ENCODE results near the gene RIPK3.
A peak's percentile ranks its signal among the peaks of the same experiment; 100 is the strongest.
"Not testable (repeated sequence)": the region's sequence is repeated elsewhere in the genome, so short reads cannot be mapped to it uniquely, and the experiment has no call there.

Gene RIPK3

DNA sequence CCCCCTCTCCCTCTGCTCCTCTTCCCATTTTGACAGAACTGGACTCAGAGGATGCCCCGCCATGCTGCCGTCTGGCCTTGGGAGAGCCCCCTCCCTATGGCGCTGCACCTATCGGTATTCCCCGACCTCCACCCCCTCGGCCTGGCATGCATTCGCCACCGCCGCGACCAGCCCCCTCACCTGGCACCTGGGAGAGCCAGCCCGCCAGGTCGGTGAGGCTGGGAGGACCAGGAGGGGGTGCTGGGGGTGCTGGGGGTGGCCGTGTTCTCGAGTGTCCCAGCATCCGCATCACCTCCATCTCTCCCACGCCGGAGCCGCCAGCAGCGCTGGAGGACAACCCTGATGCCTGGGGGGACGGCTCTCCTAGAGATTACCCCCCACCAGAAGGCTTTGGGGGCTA is 29.7 kb upstream of the RIPK3 start:
- DNase-seq: no peak

DNA sequence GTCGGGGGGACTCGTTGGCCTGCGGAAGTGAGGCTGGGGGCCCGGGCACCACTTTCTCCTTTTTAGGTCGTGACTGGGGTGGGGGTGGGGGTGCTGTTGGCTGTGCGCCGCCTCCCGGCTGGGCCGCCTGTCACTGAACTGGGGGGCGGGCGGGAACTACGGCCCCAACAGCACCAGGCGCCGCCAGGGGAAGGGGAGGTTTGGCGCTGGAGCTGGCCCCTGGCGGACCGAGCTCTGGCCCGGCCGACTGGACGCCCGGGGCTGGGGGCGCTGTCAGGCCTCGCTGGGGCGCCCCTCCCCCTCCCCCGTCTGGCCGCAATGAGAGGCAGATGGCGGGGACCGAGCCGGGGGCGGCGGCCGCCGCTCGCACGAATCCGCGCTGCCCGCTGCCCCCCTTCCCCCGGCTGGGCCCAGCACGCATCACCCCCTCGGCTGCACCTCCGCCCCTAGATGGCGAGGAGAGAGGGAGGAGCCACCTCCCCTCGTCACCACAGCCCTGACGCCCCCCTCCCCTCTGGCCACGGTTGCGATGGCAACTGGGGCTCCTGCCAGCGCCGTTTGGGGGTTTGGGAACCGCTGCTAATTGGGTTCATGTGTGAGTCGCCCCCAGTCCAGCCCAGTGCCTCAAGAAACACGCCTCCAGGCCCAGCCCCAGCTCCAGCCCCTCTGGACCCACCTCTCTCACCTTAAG is 28.9 kb upstream of the RIPK3 start:
- peak; percentile 67 to 89 (median 83) for DNase-seq

DNA sequence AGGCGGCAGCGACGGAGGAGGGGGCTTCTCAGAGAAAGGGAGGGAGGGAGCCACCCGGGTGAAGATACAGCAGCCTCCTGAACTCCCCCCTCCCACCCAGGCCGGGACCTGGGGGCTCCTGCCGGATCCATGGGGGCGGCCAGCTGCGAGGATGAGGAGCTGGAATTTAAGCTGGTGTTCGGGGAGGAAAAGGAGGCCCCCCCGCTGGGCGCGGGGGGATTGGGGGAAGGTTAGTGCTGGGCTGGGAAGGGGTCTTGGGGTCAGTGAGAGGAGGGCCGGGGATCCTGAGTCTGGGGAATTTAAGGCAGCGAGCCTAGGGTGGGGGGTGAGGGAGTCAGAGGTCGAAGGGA is 28.4 kb upstream of the RIPK3 start:
- peak in 1 of 3 experiments; percentile 69 for DNase-seq

DNA sequence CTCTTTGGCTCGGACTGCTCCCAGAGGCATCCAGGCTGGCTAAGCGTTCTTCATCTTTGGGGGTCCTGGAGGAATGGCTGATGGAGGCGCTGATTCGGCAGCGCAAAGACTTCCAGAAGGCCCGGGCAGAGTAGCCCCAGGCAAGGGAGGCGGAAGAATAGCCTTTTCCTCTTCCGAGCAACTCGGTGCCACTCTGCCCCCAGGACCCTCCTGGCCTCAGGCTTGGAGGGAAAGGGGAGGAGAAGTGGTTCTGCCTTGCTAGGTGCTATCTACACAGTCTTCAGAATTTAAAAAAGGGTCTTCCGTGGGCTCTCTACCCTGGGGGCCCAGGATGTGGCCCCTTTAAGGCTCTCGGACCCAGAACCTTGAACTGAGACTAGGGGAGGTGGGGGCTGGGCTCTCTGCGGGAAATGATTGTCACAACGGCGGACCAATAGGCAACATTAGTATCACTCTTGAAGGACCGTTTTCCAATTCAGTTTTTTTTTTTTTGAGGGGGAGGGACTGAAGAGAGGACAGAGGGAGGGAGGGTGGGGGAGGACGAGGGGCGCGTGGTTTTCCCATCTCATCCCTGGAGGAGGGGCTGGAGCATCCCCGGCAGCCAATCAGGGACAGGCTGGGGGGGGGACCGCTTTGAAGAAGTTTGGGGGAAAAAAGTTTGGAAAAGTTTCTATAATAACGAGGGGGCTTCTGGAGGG is 27.9 kb upstream of the RIPK3 start, which contains the start of gene NFATC4:
Gene NFATC4 (plus strand): TSS at position 671 of the 698 bp plus-strand sequence. CDS start 157 bp downstream, outside the sequence.
- DNase-seq: peak; percentile 94 to 97 (median 96)

DNA sequence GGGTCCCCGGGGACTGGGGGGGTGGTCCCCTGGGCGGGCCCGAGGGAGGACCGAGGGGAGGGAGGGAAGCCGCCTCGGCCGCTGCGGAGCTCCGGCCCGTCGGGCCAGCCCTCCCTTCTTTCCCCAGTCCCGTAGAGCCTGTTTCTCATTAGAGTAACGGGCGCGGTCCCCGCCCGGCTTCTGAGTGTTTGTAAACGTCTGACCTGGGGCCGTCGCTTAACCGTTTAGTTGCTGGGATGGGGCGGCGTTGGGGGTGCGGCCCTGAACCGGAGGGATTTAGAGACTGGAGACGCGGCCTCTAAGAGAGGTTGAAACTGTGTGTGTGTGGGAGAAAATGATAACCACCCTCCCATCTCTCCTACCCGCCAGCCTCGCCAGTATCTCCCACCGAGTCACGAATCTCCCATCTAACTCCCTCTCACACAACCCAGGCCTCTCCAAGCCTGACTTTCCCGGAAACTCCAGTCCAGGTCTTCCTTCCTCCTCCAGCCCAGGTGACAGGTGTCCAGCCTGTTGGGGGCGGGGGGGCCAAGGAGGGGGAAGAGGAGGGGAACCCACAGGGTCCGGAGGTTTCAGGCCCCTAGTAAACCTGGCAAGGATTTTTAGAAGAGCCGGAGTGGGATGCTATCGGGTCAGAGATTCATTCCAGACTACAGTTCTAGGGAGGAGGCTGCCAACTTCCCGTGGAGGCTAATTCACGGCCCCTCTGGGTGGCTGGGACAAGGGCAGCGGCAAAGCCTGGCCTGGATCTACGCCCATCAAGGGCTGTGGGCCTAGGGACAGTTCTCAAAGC is 27.1 kb upstream of the RIPK3 start:
- peak; percentile 99 to 100 (median 100) for DNase-seq

DNA sequence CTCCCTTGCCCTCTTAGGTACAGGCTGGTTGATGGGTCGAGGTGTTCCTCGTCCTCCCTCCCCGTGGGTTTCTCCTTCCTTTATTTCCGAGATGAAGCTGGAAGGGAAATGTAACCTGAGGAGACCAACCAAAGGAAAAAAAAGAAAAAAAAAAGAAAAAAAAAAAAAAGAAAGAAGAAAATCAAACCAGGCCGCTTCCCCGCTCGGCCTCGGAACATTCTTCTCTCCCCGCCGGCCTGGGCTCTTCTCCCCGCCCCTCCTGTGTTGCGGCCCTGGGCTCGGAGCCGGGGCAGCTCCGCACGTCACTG is 26.6 kb upstream of the RIPK3 start:
- no peak for DNase-seq

DNA sequence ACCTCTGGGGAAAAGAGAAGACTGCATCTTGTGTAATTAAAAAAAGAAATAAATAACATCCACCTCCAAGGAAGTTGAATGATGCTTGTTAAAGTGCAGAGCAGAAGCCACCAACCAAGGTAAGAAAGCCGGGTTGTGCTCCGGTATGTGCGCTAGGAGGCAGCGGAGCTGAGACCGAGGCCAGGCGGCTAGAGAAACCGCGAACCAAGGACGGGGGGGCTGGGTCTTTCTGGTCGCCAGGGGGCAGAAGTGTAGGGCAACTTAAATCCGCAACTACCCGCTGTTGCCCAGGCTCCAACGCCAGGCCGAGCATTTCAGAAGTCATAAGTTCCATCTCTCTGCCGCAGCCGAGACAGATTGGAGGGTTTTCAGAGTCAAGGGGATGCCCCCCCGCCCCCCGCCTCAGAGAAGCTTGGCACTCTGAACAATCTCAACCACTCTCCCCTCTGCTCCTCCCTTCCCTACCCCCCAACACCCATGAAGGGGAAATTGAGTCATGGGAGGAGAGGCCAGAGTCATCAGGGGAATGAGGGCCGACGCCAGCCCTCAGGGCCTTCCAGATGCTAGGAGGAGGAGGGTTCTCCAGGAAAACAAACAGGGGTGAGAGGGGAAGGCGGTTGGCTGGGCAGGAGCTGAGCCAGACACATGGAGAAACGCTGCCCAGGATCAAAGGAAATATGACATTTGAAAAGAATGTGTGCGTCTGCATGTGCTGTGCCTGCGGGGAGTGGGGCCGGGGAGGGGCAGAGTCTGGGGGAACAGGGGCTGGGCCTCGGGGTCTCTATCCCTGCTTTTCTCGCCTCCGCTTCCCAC is 26.0 kb upstream of the RIPK3 start:
- peak; percentile 88 to 94 (median 92) for DNase-seq

DNA sequence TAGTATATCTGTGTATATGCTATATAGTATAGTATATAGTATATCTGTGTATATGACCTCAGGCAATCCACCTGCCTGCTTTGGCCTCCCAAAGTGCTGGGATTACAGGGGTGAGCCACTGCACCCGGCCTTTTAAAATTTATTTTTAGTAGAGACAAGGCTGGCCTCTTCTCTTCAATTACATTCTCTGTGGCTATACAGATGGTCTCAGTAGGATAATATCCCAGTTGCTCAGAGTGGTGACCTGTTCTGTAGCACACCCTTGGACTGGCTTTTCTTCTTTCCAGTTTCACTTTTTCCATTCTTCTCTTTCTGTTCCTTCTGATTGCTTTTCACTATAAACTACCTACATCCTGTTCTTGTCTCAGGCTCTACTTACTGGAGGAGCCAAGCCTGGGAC is 25.1 kb upstream of the RIPK3 start:
- no peak for DNase-seq

DNA sequence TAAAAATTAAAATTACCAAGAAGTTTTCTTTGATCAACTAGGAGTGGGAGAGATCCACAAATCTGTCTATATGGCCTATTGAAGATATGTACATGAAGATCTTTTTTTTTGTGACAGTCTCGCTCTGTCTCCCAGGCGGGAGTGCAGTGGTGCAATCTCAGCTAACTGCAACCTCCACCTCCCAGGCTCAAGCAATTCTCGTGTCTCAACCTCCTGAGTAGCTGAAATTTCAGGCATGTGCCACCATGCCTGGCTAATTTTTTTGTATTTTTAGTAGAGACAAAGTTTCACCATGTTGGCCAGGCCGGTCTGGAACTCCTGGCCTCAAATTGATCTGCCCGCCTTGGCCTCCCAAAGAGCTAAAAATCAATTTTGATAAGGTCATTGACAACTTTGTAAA is 23.6 kb upstream of the RIPK3 start:
- no peak for DNase-seq

DNA sequence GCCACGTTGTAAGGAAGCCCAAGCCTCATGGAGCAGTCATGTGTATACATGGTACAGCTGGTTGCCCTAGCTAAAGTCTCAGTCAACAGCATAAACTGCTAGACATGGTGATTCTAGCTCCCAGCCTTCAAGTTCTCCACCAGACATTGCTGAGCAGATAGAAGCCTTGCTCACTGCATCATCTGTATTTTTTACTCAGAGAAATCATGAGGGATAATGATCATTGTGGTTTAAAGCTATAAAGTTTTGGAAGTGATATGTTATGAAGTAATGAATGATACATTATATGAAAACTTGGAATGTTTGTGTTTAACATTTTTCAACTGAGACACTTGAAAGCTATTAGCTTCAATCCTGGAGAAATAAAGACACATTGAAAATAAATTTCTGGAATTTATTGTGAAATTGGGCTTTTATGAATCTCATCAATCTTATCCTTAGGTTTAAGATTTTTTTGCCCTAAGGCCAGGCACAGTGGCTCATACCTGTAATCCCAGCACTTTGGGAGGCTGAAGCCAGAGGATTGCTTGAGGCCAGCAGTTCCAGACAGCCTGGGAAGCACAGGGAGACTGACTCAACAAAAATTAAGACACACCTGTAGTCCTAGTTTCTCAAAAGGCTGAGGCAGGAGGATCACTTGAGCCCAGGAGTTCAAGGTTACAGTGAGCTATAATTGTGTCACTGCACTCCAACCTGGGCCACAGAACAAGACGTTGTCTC is 22.6 kb upstream of the RIPK3 start:
- no peak for DNase-seq

DNA sequence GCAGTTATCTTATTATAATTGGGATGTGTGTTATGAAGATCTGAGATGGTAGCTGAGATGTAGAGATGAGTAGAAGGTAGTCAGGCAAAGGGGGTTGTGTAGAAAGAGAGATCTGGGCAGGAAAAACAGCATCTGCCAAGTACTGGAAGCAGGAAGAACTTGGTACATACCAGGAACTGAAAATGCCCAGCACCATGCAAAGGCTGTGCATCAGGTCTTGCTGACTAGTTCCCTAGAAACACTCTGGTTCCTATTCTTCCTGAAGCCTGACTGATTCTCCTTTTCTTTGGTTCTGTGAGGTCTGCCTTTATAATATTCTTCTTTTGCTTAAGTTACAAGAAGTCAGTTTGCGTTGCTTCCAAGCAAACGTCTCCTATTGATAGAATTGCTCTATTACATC is 21.5 kb upstream of the RIPK3 start:
- no peak for DNase-seq

DNA sequence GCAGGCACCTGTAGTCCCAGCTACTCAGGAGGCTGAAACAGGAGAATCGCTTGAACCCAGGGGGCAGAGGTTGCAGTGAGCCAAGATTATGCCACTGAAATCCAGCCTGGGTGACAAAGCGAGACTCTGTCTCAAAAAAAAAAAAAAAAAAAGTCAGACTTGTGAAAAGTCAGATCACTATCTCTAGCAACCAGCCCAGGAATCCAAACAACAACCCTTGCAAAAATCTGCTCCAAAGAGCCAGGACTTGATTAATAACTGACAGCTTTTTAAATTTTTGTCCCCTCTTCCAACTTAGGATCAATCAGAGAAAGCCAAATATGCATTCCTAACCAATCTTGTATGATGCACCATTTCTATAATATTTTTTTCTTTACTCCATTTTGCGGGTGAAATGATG is 20.5 kb upstream of the RIPK3 start:
- DNase-seq: no peak

DNA sequence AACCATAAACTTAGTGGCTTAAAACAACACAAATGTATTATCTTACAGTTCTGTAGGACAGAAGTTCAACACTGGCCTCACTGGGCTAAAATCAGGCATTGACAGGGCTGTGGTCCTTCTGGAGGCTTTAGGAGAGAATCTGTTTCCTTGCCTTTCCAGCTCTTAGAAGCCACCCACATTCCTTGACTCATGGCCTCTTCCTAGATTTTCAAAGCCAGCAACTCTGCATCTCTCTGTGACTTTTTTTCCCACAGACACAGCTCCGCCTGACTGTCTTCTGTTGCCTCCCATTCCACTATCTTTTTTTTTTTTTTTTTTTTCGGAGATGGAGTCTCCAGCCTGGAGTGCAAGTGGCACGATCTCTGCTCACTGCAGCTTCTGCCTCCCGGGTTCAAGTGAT is 16.4 kb upstream of the RIPK3 start:
- no peak for DNase-seq

DNA sequence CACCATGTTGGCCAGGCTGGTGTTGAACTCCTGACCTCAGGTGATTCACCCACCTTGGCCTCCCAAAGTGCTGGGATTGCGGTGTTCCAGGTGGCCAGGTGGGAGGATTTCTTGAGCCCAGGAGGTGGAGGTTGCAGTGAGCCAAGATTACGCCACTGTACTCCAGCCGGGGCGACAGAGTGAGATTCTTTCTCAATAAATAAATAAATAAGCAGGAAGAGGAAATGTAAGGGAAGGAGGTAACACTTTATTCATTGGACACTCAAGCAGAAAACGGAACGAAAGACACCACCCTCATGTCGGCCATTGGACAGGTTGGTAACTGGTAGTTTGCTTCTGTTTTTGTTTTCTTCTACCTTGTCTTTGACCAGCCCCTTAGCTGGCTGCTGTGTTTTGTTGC is 15.2 kb upstream of the RIPK3 start:
- DNase-seq: no peak

DNA sequence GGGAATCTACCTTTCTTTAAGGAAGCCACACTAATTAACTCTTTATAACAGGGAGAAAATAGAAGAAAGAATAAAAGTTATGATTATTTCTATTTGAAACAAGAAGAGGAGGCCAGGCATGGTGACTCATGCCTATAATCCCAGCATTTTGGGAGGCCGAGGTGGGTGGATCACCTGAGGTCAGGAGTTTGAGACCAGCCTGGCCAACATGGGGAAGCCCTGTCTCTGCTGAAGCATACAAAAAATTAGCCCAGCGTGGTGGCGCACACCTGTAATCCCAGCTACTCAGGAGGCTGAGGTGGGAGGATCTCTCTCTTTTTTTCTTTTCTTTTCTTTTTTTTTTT is 14.7 kb upstream of the RIPK3 start:
- not testable (repeated sequence) for DNase-seq

DNA sequence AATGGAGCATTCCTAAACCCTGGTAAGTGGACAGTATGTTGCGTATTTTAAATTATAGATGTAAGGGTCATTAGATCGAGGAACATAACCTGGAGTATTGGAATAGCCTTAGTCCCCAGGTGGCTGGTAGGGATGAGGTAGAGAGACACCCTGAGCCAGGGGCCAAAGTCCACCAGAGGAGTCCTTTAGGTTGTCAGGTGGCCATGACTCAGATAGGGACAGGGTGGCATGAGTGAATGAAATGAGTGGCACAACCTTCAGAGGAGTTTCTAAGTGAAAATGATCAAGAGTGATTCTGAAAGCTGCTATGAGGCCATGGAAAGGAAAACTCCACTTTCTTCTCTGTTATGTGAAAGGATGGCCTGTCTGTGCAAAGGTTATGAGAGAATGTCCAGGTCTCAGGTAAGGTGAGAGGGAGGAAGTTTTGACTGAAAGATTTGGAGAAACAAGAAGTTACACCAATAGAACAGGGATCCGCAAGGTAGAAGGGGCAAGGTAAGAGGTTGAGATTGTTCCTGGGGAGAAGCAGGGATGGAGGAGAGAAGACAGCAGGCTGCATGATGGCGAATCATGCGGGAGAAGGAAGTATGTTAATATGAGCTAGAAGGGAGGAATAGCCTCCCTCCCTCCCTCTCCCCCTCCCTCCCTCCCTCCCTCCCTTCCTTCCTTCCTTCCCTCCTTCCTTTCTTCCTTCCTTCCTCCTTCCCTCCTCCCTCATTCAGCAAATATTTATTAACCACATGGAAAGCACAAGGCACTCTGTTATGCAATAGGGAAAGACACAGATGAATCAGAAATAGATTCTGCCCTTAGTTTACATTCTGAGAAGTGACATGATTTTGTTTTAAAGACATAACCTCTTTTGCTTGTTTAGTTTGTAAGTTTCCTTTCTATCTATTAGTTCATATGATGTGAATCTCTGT is 14.0 kb upstream of the RIPK3 start:
- no peak for DNase-seq

DNA sequence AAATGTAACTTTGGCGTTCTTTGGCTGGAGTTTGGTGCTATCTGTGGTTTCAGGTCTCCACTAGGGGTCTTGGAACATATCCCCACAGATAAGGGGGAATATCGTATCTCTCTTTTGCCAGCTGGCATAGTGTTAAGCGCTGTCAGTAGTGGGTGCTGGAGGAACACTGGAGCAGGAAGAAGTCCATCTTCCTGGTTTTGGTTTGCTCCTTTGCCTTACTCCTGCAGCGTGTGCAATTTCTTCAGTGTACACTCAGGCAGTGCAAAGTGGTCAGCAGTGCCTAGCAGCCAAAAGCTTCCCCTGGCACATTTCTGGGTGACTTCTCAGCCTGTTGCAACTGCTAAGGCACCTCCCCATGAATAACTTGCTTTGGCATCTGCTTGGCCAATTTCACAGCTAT is 11.7 kb upstream of the RIPK3 start:
- DNase-seq: peak in 1 of 3 experiments; percentile 38

DNA sequence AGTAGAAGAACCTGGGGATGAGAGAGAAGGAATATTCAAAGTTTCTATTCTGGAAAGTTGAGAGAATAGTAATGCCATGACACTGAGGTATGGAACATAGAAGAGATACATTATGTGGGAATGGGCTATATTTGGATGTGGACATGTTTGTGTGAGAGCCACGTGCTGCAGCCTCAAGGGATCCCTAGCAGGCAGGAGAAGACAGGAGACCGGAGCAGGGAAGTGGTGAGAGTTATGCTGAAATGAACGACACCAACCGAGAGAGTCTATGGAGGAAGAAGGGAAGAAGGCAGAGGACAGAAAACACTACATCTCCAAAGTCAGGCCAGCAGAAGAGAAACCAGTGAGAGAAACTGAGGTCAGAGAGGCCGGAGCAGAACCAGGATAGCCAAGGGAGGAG is 10.0 kb upstream of the RIPK3 start:
- DNase-seq: no peak

DNA sequence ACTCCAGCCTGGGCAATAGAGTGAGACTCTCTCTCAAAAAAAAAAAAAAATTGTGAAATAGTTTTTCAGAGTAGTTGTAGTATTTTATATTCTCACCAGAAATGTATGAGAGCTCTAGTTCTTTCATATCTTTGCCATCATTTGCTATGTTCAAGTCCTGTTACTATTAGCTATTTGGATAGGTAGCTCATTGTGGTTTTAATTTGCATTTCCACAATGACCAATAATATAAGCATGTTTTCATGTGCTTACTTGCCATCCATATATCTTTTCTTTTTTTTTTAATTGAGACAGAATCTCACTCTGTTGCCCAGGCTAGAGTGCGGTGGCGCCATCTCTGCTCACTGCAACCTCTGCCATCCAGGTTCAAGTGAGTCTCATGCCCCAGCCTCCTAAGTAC is 8.4 kb upstream of the RIPK3 start:
- DNase-seq: no peak

DNA sequence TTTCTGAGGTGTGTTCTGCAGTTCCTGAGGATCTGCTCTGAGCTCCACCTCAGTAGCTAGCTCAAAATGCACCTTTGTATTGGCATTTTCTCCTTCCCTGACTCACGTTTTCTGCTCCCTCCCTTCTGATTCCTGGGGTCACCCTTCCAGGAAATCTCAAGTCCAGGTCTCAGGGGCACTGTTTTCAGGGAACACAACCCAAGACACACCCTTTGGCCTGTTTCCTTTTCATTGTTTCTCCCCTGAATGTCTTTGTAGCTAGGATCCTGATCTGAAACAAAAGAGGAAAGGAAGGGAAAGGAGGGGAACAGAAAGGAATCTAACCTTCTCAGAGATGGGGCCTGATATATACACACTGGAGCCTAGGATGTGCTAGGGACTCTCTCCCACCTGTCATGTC is 7.3 kb upstream of the RIPK3 start:
- DNase-seq: no peak
